GM23248 (cell line): ENCODE data around the gene LOXHD1.

ENCODE experiments used
- EZH2 ChIP-seq: fragments of 200-600 bp; sonication (generic); IDR thresholded peaks from 2 replicates; pipeline ENCODE4 v1.6.1; 2018; ENCODE audit warnings: antibody characterized with exemption, mild to moderate bottlenecking; ENCODE audit not compliant: insufficient read depth, poor library complexity, severe bottlenecking
- EZH2phosphoT487 ChIP-seq: fragments of 200-600 bp; sonication (generic); IDR thresholded peaks from 2 replicates; pipeline ENCODE4 v1.6.1; 2018; ENCODE audit warnings: antibody characterized with exemption, moderate library complexity, mild to moderate bottlenecking, low read depth; ENCODE audit not compliant: insufficient read depth

- TF ChIP-seq EZH2phosphoT487 (no peak), EZH2 (no peak)
Measured at GRCh38 chr18:46531482-46531881, 125.5 kb downstream of the LOXHD1 start.
